MCF 10A (cell line): ENCODE data around the gene SH2B3. TPM values are rescaled to one million over a fixed set of nuclear protein-coding genes. Genes with fewer than 3 reads are reported as not detected.

Source experiments
- BruUV-seq: library from RNA; stranded (reverse); fragments of 400-500 nt; replicated peaks from 2 replicates; lab custom pipeline; 2021; lab: Mats Ljungman, UMichigan
- CTCF ChIA-PET: fragments of 300-600 bp; sonication (Branson Sonifier 250); formaldehyde crosslinking; extraction: SDS; loops from one replicate; lab custom pipeline; 2021; ENCODE audit warnings: antibody characterized with exemption, inconsistent platforms; lab: Yijun Ruan, JAX
- POLR2A ChIA-PET: fragments of 300-600, 350-650 bp; sonication (Branson Sonifier 250); formaldehyde crosslinking; extraction: SDS; loops from one replicate; lab custom pipeline; 2020; ENCODE audit warnings: antibody characterized with exemption, inconsistent platforms; lab: Yijun Ruan, JAX
- DNase-seq: peaks from one replicate; pipeline ENCODE4 v3.0.0-alpha.2; 2018; ENCODE audit not compliant: unreplicated experiment
- H3K27ac Mint-ChIP-seq: one replicate; pipeline ENCODE4 v1.8.0; 2022; ENCODE audit warnings: mild to moderate bottlenecking, low read depth, mixed read lengths; ENCODE audit not compliant: unreplicated experiment
- H3K27me3 Mint-ChIP-seq: one replicate; pipeline ENCODE4 v1.8.0; 2022; ENCODE audit warnings: mixed read lengths; ENCODE audit not compliant: insufficient read depth, unreplicated experiment
- H3K36me3 Mint-ChIP-seq: one replicate; pipeline ENCODE4 v1.8.0; 2022; ENCODE audit warnings: mild to moderate bottlenecking, moderate library complexity, mixed read lengths; ENCODE audit not compliant: insufficient read depth, unreplicated experiment
- H3K4me1 Mint-ChIP-seq: one replicate; pipeline ENCODE4 v1.8.0; 2022; ENCODE audit warnings: mixed read lengths; ENCODE audit not compliant: insufficient read depth, unreplicated experiment
- H3K4me3 Mint-ChIP-seq: one replicate; pipeline ENCODE4 v1.8.0; 2022; ENCODE audit warnings: mild to moderate bottlenecking, moderate library complexity, mixed read lengths; ENCODE audit not compliant: unreplicated experiment
- H3K9me3 Mint-ChIP-seq: one replicate; pipeline ENCODE4 v1.8.0; 2022; ENCODE audit warnings: mixed read lengths; ENCODE audit not compliant: unreplicated experiment
- intact Hi-C: fragments of 100-400 bp; cut with micrococcal nuclease; formaldehyde crosslinking; loops from 2 replicates; pipeline ENCODE4 v1.14.1; 2022
- total RNA-seq: library from RNA; stranded (reverse); gene quantifications from 2 replicates; pipeline ENCODE4 v1.2.3, GENCODE V29; 2022
- TF ChIP-seq, protein P1 (sequence below): fragments of 200-600 bp; IDR thresholded peaks from one replicate; pipeline ENCODE4 v1.8.0; 2022; ENCODE audit warnings: antibody characterized with exemption, mild to moderate bottlenecking; ENCODE audit not compliant: unreplicated experiment

SH2B3 gene
- total RNA-seq, 1 experiment from 2014 or later = 5.1 TPM

DNA sequence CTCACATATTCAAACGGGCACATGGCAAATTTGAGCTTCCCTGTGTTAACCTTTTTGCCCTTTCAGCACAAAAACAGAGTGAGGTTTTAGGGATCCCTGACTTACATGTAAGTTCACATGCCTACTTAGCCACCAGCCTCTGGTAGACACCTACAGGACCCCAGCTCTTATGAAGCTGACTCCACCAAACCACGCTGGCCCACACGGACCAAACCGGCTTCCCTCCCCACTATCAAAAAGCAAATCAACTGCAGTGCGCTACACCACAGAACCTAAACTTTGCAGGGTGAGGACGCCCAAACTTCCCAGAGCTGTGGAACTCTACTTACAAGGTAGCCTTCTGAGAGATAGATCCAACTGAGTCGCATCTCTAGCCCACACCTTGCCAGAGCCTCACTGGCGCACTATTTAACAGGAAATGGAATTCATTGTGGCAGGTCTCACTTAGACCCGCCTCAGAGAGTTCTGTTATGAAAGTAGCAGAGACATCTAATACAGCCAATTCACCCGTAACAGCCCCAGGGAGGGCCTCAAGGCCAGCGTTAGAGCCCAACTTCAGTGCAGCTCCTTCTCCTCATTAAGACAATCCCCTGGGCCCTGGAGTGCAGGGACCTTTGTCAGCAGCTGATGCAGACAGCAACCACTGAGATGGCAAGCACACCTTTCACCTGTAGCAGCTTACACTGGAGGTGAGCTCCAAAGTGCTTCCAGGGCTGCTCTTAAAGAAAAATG, 49.2 kb downstream of the SH2B3 start:
- TF ChIP-seq, protein P1, sequence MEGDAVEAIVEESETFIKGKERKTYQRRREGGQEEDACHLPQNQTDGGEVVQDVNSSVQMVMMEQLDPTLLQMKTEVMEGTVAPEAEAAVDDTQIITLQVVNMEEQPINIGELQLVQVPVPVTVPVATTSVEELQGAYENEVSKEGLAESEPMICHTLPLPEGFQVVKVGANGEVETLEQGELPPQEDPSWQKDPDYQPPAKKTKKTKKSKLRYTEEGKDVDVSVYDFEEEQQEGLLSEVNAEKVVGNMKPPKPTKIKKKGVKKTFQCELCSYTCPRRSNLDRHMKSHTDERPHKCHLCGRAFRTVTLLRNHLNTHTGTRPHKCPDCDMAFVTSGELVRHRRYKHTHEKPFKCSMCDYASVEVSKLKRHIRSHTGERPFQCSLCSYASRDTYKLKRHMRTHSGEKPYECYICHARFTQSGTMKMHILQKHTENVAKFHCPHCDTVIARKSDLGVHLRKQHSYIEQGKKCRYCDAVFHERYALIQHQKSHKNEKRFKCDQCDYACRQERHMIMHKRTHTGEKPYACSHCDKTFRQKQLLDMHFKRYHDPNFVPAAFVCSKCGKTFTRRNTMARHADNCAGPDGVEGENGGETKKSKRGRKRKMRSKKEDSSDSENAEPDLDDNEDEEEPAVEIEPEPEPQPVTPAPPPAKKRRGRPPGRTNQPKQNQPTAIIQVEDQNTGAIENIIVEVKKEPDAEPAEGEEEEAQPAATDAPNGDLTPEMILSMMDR = no peak
- DNase-seq = no peak
- POLR2A ChIA-PET = interaction anchor here (1.3 to 1.4 kb wide), 2 partner anchors 12 to 58 kb away, joined by 3 to 5 read pairs; no protein-coding TSS in a partner anchor
- H3K36me3 Mint-ChIP-seq = peaks cover 79% of the 10 kb centered on the region
- CTCF ChIA-PET = interaction anchor here (0.6 to 10.8 kb wide), 6 partner anchors 8 to 559 kb away, joined by 3 to 183 read pairs (median 4); no protein-coding TSS in a partner anchor
- H3K9me3 Mint-ChIP-seq = no peaks in the 10 kb centered on the region
- intact Hi-C loops = no loop called here
- H3K27ac Mint-ChIP-seq = no peak overlapping the region
- no TSS peak for BruUV-seq
- no peak overlapping the region for H3K4me3 Mint-ChIP-seq
- H3K4me1 Mint-ChIP-seq = peaks cover 6% of the 10 kb centered on the region
- no peaks in the 10 kb centered on the region for H3K27me3 Mint-ChIP-seq

DNA sequence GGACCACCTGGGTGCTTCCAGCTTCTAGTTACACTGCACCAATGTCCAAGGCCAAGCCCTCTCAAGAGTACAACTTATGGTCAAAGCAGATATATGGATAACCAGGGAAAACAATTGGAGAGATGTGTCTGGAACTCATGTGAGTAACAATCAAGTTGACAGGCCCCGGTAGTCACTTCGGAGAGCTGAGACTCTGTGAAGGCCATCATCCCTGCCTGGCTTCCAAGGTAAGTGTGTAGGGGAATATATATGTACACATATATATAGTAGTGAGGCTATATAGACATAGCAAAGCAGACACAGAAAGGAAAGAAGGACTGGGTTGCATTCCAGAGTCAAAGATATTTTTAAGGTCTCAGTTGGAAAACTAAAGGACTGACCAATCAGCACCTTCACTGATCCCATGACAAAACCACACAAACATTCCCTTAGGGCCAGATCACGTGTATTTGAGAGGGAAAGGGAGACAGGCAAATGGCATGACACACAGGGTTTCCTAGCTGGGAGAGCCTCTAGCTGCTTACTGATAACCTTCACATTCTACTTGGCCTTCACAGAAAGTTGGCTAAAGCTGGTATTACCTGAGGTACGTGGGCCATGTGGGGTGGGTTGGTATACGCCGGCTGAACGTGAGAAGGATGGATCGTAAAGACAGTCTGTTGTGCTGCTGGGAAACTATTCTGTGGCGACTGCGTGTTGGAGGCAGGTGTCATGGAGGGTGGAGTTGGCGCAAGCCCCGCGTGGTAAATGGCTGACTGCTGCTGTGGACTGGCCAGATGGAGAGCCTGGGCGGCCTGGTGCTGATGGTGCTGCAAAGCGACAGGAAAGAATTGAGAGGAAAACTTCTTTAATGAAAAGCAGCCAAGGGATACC, 50.0 kb downstream of the SH2B3 start:
- H3K36me3 Mint-ChIP-seq = peaks cover 78% of the 10 kb centered on the region
- TF ChIP-seq, protein P1 = no peak
- no peak for DNase-seq
- H3K4me3 Mint-ChIP-seq = no peak overlapping the region
- no peaks in the 10 kb centered on the region for H3K27me3 Mint-ChIP-seq
- POLR2A ChIA-PET = interaction anchor here (1.3 to 1.4 kb wide), 2 partner anchors 13 to 59 kb away, joined by 3 to 5 read pairs; no protein-coding TSS in a partner anchor
- H3K4me1 Mint-ChIP-seq = peaks cover 6% of the 10 kb centered on the region
- H3K9me3 Mint-ChIP-seq = no peaks in the 10 kb centered on the region
- no TSS peak for BruUV-seq
- CTCF ChIA-PET = interaction anchor here (0.5 to 10.8 kb wide), 6 partner anchors 9 to 125 kb away, joined by 3 to 183 read pairs (median 5); no protein-coding TSS in a partner anchor
- intact Hi-C loops = no loop called here
- no peak overlapping the region for H3K27ac Mint-ChIP-seq

DNA sequence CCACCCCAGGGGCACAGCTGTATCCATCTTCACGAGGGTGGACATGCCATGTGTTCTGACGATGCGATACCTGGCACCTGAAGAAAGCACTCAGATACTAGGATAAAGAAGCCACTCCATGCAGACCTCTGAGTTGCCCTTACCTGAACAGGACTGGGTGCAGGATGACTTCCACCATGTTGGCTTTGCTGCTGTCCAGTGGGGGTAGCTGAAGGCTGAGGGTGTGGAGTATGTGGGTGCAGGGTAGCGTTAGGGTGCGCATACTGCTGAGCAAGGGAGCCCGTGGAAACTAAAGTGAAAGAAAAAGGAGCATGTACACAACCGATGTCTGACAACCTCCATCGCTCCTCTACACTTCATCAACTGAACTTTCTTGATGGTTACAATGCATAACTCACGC, 51.3 kb downstream of the SH2B3 start:
- CTCF ChIA-PET = interaction anchor here (0.5 to 10.8 kb wide), 5 partner anchors 60 to 1001 kb away, joined by 3 to 183 read pairs (median 3); no protein-coding TSS in a partner anchor
- H3K9me3 Mint-ChIP-seq = no peaks in the 10 kb centered on the region

More for the DNA sequence above, 51.3 kb downstream of the SH2B3 start:
- H3K27me3 Mint-ChIP-seq = no peaks in the 10 kb centered on the region
- TF ChIP-seq, protein P1 = no peak
- no peak overlapping the region for H3K27ac Mint-ChIP-seq
- no peak for DNase-seq
- BruUV-seq = no TSS peak
- H3K4me3 Mint-ChIP-seq = no peak overlapping the region
- peaks cover 69% of the 10 kb centered on the region for H3K36me3 Mint-ChIP-seq
- intact Hi-C loops = no loop called here
- no peaks in the 10 kb centered on the region for H3K4me1 Mint-ChIP-seq
- POLR2A ChIA-PET = interaction anchor here (0.5 to 0.7 kb wide), 2 partner anchors 14 to 27 kb away, joined by 3 read pairs; no protein-coding TSS in a partner anchor
